Activated T-cell treated with anti-CD3 and anti-CD28 coated beads for 48 hours (primary cell): ENCODE measurements around the gene PLPP7.
"Not testable (repeated sequence)": the region's sequence is repeated elsewhere in the genome, so short reads cannot be mapped to it uniquely, and the experiment has no call there.

Source experiments
- DNase-seq: peaks from one replicate; pipeline ENCODE4 v3.0.0-alpha.2; 2020; ENCODE audit warnings: low read depth

PLPP7 gene

DNA sequence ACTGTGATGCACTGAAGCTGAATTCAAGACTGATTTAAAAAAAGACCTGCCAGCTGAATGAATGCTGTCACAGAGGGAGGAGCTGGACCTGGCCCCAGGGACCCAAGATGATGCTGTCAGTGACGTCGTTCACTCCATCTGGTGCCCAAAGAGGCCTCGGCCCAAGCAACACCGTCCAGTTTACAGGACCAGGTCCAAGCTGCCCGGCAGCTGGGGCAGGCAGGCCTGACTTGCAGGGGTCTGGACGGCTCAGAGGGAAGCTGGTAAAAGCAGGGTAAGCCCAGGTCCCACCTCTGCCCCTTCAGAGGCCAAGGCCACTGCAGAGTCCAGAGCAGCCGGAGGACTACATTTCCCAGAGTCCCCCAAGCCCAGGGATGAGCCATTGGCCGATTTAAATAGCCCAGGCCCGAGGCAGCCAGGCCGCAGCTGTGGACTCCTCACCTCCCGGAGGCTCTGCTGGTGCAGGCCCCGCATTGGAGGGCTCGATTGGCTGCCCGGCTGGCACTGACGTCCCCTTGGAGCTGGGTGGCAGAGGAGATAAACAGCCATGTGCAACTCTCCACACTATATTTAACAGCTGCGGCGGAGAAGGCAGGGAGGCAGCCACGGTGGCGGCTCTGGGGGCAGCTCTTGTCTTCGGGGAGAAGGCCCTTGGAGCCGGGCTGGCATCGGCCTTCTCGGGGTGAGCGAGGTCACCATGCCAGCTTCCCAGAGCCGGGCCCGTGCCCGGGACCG lies at the start of gene PLPP7:
PLPP7 (plus strand) TSS at position 423 of the 735 bp plus-strand sequence; CDS start at position 698, 275 bp downstream.
- no peak for DNase-seq

DNA sequence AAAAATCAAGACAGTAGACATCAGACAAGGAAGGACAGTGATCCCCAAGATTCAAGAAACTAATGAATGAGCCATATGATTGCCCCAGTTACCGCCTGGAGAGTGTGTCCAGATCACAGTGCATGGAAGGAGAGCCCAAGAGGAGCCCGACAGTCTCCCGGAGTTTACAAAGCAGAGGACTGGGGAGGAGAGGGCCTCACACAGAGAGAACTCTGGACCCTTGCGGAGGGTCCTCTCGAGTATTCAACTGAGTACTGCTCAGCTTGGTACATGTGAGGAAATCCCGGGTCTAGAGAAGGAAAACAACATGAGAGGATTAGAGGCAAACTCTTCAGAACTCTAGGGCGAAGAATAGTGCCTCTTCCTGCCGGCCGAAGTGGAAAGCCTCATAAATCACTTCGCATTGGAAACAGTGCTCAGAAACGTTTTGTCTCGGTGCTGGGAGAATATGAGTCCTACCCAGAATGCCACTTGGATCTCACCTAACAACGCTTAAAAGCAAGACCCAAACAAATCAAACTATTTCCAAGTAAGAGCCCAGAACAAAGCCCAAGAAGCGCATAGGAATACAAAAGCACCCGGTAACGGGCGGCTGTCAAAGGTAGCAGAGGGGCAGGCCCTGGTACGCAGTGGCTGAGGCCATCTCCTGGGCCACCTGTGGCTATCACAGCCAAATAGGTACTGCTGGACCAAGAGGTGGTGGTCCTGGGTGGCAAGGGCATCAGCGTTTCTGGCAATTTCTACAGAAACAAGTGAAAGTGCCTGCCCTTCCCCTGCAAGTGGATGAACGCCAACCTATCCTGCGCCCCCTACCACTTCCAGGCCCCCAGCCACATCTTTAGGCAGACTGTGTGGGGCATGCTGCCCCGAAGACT lies 49.2 kb upstream of the PLPP7 start:
- DNase-seq: no peak

DNA sequence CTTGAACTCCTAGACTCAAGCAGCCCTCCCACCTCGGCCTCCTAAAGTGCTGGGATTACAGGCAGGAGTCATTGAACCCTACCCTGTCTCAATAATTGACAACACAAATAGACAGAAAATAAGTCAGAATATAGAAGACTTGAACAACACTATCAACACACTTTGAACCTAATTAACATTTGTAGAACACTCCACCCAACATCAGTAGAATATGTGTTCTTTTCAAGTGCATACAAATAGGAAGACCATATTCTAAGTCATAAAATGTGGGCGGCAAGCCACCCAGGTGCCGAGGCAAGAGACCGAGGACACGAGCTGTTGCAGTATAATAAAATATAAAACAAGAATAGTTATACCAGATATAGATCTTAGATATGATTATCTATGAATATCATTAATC lies 45.2 kb upstream of the PLPP7 start:
- DNase-seq: not testable (repeated sequence)

DNA sequence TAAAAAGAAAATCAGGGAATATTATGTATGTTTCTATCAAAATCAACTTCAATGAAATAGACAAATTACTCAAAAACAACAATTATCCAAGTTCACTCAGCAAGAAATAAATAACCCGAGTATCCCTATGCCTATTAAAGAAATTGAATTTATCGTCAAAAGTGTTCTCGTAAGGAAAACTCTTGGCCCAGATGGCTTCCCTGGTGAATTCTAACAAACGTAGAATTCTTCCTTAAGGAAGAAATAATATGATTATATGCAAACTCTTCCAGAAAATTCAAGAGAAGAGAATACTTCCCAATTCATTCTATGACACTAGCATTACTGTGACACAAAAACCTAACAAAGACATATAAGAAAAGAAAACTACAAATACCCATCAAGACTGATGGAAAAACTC lies 42.9 kb upstream of the PLPP7 start:
- no peak for DNase-seq

DNA sequence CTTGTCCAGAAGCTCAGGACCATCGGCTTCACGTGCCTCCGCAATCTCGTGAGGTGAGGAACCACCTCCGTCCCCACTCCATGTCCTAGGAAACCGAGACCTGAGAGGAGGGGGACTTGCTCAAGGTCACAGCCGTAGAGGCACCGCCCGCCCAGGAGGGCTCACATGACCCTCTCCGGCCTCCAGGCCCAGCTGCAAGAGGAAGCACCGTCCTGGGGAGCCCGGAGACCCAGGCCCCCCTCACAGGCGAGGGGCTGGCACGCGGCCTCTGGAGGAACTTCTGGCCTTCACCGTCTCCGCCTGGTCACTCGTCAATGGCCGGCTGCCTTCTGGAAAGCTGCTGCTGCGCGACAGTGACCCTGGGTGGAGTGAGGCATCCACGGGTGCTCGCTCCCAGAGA lies 37.4 kb upstream of the PLPP7 start:
- DNase-seq: no peak

DNA sequence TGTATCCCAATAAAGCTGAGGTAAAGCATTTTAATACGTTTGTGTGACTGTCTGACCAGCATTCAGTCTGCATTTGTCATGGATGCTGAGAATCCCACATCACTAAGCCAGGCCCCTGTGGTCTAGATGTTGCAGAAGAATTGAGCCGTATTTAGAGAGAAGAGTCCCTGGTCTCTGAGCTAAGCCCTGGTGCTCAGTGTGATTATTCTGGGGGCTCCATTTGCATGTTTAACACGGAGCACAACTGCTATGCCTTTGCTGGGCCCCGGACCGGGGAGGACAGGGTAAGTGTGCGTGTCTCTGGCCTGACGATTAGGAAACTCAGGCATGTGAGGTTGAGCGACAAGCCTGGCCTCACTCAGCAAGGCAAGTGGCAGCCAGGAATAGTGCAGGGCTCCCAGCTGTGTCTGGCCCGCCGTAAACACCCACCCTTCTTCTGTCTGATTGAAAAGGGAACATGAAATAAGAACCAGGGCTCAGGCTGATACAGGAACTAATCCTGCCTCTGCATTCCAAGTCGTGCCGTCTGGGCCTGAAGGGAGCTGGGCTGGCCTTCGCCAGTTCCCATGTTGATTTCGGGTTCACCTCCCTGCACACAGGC lies 35.5 kb upstream of the PLPP7 start:
- DNase-seq: no peak

DNA sequence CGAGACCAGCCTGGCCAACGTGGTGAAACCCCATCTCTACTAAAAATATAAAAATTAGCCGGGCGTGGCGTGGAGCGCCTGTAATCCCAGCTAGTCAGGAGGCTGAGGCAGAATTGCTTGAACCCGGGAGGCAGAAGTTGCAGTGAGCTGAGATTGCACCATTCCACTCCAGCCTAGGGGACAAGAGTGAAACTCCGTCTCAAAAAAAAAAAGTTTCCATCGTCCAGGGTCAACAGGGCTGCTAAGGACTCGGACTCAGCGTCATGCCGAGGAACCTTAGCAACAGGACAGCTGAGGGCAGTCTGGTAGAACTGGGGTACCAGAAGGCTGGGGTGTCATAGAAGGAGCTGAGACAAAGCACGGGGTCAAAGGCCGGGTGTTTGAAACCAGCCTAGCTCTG lies 34.9 kb upstream of the PLPP7 start:
- no peak for DNase-seq

DNA sequence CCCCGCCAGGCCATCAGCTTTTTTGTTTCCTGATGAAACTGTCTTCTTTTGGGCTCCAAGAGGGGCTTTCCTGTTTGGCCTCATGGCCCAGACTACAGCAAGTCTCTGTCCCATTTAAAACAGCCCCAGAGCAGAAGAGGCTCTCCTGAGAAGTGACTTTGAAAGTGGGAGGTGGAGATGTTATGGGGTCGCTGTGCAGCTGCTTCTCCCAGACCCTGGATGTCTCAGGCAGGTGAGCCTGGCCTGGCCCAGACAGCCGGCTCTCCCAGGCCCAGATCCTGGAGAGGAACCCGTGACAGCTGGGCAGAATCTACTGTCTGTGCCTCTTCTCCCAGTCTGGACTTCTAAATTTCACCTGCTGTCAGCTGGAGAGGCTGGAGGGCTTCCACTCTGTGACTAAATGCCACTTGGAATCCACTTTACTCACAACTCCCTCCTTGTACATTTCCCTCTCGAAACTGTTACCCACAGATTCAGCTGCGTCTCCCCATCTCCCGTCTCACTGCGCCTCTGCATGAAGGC lies 33.8 kb upstream of the PLPP7 start:
- DNase-seq: no peak

DNA sequence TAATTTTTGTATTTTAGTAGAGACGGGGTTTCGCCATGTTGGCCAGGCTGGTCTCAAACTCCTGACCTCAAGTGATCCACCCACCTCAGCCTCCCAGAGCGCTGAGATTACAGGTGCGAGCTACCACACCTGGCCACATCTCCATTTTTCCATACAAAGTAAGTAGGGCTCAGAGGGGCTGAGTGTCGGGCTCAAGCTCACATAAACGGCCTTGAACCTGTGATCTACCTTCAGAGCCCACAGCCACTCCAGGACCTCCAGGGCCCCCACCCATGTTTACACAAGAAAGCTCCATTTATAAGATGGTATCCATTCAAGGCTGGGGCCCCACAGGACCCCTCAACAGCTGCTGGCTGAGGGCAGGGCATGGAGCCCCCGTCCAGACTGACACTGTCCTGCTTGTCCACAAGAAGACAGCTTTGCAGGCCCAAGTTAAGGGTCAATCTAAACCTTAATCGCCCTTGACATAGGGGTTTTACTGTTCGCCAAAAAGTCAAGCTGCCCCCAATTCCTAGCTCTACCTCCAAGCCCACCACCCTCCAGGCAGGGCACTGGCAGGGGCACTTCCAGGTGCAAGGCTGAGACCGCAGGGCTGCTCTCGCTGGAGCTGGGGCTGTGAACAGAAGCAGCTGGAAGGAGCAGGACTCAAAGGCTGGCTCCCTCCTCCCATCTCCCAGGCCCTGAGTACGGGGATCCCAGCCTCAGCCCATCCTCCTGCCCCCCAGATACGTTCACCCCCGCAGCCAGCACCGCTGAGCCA lies 32.1 kb upstream of the PLPP7 start:
- DNase-seq: no peak

DNA sequence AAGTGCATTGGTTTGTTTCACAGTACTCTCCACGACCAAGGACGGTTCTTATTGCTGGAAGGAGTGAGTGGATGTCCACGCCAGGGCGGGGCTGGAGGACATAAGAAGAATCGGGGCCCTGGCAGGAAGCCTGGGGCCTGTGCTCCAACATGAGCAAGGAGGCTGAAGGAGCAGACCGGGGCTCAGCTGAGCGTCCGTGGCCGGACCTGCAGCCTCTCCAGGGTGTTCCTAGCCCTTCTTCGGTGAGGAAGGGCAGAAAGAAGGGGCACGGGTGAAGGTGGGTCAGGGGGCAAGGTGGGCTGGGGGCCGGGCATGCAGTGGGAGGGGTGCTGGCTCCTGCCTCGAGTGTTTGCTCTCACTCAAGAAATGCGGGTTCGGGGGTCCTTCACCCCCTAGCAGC lies 31.3 kb upstream of the PLPP7 start:
- DNase-seq: no peak

DNA sequence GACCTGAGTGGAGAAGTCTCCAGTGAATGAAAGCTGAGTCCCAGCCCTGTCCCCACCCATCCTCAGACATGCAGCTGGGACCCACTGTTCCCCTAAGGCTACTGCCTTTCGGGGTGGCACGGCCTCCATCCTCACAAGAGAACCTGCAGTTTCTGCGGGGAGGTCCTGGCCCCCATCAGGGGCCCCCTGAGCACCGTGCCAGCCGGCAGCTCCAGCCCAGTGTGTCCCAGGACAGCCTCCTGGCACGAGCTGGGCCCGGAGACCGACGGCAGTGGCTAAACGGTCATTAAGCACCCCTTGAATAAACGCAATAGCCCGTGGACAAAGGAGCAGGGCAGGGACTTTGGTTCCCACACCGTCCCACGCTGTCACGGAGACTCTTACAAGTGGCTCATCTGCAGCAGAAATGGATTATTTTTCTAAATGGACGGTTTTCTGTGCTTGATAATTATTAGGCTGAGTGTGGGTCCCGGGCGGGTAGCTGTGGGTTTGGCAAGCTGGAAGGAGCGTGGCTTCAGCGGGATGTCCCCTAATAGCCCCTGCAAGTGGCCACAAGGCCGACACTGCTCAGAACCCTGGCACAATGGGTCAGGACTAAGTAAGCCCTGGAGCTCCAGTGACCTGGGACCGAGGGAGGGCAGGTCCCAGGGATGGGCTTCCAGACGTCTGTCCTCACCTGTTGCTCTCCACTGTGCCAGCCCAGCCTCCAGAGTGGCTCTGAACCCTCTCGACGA lies 30.7 kb upstream of the PLPP7 start:
- no peak for DNase-seq

DNA sequence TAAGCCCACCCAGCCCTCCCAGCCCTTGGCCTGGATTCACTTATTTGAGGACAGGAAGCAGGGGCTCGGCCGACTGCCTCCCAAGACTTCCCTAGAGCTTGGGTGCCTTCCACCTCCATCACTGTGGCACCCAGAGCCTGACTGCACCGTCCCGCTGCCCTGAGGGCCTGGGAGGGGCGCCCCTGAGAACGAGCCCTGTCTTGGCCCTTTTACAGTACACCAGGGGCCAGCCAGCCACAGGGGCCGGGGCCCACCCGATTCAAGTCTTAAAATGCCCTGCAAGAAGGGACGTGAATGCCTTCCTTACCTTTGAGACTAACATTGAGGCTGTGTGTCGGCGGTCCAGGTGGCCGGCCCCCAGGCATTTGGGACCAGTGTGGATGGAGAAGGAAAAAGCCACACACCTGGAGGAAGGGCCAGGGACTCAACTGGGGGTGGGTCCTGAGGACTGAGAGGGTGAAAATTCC lies 30.1 kb upstream of the PLPP7 start:
- DNase-seq: no peak

DNA sequence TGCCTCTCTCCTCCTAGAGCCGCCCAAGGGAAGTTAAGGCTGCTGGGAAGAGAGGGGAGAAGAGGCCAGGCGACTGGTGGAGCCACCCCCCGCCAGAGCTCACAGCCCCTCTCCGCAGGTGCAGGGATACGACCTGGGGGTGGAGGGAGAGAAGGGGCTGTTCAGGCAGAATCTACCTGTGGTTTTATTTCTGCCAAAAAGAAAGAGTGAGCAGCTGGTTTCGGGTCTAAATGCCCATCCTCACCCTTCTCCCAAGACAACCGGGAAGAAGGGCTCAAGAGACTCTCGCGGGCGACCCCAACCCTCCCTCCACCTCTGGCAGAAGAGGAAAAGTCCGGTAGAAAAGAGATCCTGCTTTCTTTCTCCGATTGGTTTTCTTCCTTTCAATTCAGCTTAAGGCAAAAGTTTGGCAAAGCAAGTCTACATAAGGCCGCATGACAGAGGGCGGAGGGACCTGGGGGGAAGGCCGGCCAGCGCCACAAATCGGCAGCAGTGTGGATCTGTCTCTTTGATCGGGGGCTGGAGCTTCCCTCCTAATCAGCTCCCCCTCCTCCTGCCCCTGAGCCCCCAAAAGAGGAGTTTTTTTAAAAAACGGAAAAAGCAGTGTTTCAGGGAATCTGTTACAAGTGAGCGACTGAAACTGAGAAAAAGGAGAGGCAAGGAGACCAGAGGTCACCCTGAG lies 29.5 kb upstream of the PLPP7 start:
- DNase-seq: no peak

DNA sequence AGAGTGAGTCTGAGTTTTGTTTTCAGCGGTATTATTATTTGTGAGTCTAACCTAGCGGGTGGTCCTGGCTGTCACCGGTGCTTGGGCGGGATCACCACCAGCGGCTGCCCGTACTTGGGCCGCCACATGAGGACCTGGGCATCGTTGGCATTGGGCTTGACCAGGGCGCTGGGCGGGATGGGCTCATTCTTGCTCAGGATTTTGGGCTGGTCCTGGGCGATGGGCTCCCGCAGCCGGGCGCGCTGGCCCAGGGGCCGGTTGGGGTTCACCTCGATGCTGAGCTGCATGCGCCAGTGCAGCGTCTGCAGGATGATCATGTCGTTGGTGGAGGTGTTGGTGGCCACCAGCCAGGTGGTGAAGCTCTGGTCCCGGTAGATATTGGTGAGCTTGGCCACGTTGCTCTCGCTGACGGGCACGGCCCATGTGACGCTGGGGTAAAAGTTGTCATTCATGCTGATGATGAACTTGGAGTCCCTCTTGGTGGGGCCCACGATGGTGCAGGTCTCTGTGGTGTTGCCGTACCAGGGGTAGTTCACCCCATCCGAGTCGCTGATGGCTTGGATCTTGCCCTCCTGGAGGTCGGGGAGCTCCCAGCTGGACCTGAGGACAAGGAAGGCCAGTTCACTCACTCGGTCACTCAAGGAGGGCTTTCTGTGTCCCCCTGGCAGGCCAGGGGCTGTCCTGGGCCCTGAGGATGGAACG lies 28.6 kb upstream of the PLPP7 start:
- no peak for DNase-seq

DNA sequence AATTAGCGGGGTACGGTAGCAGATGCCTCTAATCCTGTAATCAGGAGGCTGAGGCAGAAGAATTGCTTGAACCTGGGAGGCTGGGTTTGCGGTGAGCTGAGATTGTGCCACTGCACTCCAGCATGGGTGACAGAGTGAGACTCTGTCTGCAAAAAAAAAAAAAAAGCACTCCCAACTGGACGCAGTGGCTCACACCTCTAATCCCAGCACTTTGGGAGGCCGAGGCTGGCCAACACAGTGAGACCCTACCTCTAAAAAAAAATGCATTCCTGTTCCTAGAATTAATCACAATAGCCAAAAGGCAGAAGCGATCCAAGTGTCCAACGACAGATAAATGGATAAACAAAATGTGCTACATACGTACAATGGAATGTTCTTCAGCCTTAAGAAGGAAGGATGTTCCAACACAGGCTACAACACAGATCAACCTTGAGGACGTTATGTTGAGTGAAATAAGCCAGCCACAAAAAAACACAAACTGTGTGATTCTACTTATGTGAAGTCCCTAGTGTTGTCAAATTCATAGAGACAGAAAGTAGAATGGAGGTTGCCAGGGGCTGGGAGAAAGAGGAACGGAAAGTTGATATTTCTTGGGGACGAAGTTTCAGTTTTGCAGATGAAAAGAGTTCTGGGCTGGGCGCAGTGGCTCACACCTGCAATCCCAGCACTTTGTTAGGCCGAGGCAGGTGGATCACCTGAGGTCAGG lies 27.0 kb upstream of the PLPP7 start:
- DNase-seq: no peak

DNA sequence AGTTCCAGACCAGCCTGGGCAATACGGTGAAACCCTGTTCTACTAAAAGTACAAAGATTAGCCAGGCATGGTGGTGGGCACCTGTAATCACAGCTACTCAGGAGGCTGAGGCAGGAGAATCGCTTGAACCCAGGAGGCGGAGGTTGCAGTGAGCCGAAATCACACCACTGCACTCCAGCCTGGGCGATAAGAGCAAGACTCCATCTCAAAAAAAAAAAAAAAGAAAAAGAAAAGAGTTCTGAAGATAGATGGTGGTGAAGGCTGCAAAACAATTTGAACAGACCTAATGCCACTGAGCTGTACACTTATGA lies 26.5 kb upstream of the PLPP7 start:
- not testable (repeated sequence) for DNase-seq

DNA sequence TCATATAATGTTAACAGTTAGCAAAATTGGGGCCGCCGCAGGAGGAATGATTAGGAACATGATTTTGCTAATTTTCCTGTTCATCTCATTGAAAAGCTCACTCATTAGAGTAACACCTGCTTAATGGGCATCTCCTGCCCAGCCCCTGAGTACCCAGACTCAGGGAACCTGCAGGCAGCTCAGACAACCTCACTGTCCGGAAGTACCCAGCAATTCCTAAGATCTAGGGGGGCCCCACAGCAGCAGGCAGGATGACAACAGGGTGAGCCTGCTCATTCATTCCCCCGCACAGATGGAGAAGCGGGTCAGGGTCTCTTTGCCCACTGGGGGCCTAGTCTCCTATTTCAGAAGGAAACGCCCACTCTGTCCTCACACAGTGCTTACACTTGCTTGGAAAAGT lies 25.8 kb upstream of the PLPP7 start:
- no peak for DNase-seq

DNA sequence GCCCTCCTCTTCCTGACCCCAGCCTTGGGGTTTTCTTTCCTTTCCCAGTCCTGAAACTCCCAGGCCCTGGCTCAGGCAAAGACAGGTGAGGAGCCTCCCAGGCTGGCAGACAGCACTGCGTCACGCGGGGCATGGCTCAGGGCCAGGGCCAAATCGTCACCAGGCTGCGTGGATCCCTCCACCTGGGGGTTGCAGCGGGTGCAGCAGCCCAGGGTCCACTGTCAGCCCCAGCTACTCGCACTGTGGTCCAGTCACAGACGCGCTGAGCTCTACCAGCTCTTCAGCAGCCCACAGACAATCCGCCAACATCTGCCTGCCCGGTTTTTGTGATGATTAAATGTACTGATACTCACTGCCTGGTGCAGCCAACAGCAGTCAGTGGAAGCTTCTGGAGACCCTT lies 25.3 kb upstream of the PLPP7 start:
- DNase-seq: no peak
